HG02623 (cell line): ENCODE results near the gene UBAP1L.
"Not testable (repeated sequence)": the region's sequence is repeated elsewhere in the genome, so short reads cannot be mapped to it uniquely, and the experiment has no call there.

Experiments
- ATAC-seq: cut with Tn5 transposase; IDR thresholded peaks from one replicate; pipeline ENCODE4 v1.9.1; 2021; ENCODE audit warnings: moderate library complexity; ENCODE audit not compliant: unreplicated experiment

The UBAP1L gene

GRCh38 chr15:65049418-65049840 lies 65.6 kb downstream of the UBAP1L start:
- peak; percentile 92 for ATAC-seq

GRCh38 chr15:65048241-65048640 lies 66.8 kb downstream of the UBAP1L start:
- ATAC-seq = no peak

GRCh38 chr15:65044724-65045481 lies 70.1 kb downstream of the UBAP1L start, which contains the start of gene SLC51B:
Gene SLC51B (plus strand): TSS chr15:65045387. CDS start chr15:65050005, 4,618 bp downstream.
- ATAC-seq = no peak

- ATAC-seq = not testable (repeated sequence)
These were observed 70.8 kb downstream of the UBAP1L start for GRCh38 chr15:65044218-65044617.

GRCh38 chr15:65042776-65043327 lies 72.1 kb downstream of the UBAP1L start:
- ATAC-seq = no peak
